HG03039 (cell line): ENCODE results near the gene BCAR1.
A peak's percentile ranks its signal among the peaks of the same experiment; 100 is the strongest.
"Not testable (repeated sequence)": the region's sequence is repeated elsewhere in the genome, so short reads cannot be mapped to it uniquely, and the experiment has no call there.

Experiments
- ATAC-seq: cut with Tn5 transposase; IDR thresholded peaks from one replicate; pipeline ENCODE4 v1.9.1; 2021; ENCODE audit warnings: mild to moderate bottlenecking, moderate library complexity; ENCODE audit not compliant: unreplicated experiment

Gene BCAR1

GRCh38 chr16:75272097-75272551 is 20.7 kb upstream of the BCAR1 start:
- no peak for ATAC-seq

- ATAC-seq = no peak
Measured at GRCh38 chr16:75271441-75272096, 20.1 kb upstream of the BCAR1 start.

GRCh38 chr16:75269358-75269757 is 17.9 kb upstream of the BCAR1 start:
- ATAC-seq = not testable (repeated sequence)

GRCh38 chr16:75267631-75268264 is 16.3 kb upstream of the BCAR1 start:
- ATAC-seq = no peak

GRCh38 chr16:75266738-75267630 is 15.6 kb upstream of the BCAR1 start:
- no peak for ATAC-seq

GRCh38 chr16:75265911-75266701 is 14.7 kb upstream of the BCAR1 start:
- peak; percentile 44 for ATAC-seq

GRCh38 chr16:75264999-75265910 is 13.8 kb upstream of the BCAR1 start:
- no peak for ATAC-seq

- no peak for ATAC-seq
Measured at GRCh38 chr16:75264457-75264998, 13.1 kb upstream of the BCAR1 start.

- no peak for ATAC-seq
Measured at GRCh38 chr16:75263963-75264445, 12.6 kb upstream of the BCAR1 start.

GRCh38 chr16:75263291-75263962 is 12.0 kb upstream of the BCAR1 start:
- ATAC-seq = no peak

- ATAC-seq = no peak
Measured at GRCh38 chr16:75262800-75263127, 11.3 kb upstream of the BCAR1 start.

- ATAC-seq = no peak
Measured at GRCh38 chr16:75262104-75262799, 10.8 kb upstream of the BCAR1 start.

GRCh38 chr16:75261590-75262078 is 10.2 kb upstream of the BCAR1 start:
- no peak for ATAC-seq

- no peak for ATAC-seq
Measured at GRCh38 chr16:75260851-75261589, 9.6 kb upstream of the BCAR1 start.

- no peak for ATAC-seq
Measured at GRCh38 chr16:75258807-75259141, 7.3 kb upstream of the BCAR1 start.

- no peak for ATAC-seq
Measured at GRCh38 chr16:75257886-75258806, 6.7 kb upstream of the BCAR1 start.
